ENCODE results near the gene NIPBL.
"Not testable (repeated sequence)": the region's sequence is repeated elsewhere in the genome, so short reads cannot be mapped to it uniquely, and the experiment has no call there.

The NIPBL gene

DNA sequence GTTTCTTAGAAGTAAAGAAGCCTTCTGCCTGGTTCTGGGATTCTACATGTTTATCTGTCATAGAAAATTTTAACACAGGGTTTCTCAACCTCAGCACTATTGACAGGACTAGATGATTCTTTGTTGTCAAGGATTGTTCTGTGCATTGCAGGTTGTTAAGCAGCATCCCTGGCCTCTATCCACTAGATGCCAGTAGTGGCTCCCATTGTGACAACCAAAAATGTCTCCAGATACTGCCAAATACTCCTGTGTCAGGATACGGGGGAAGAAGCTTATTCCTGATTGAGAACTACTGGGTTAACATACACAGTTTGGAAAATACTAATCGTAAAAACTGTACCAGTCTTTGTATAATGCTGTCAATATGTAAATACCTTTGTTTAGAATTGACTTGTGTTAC is 167.1 kb downstream of the NIPBL start:
- DNase-seq, result no peak

DNA sequence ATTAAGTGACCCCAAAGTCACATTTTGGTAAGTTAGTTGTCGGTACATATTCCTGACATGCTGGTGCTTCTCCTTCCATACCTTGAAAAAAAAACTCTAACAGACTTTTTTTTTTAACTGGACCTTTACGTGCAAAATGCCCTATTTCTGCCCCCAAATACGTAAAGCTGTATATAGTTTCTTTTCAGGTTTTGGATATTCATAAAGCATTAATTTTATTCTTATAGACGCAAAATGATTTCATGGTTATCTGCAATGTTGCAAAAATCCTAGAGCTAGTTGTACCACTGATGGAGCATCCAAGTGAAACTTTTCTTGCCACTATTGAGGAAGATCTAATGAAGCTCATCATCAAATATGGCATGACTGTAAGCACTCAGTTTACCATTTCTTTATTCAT is 167.6 kb downstream of the NIPBL start:
- no peak for DNase-seq

DNA sequence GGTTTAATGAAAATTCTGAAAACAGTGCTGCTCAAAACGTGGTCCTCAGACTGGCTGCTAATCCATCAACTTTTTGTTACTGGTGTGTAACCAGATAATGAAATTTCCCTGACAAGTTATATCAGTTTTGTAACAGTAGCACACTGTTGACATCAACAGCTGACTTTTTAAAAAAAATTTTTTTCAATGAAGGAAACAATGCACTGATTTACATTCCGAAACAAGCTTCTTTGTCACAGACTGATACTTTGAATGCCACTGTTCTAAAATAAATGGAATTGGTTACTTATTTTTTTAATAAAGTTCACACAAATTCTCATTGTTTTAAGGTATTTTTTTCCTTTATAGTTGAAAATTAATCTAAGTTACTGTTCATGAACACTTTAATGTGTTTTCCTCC is 169.1 kb downstream of the NIPBL start:
- DNase-seq, result no peak

DNA sequence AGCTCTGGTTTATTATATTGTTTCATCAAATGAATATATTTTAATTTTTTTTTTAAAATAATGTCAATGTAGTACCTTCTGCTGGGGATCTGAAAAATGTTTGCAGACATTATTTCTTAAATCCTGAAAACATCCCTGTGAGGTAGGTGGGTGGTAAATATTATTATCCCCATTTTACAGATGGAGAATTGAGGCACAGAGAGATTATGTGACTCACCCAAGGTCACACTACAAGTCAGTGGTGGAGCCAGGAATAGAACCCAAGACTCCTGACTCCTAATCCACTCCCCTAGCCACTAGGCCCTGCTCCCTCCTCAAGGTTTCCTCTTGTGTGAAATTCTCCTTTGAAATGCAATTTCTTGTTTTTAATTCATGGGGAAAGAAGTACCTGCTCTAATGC is 171.4 kb downstream of the NIPBL start:
- no peak for DNase-seq

DNA sequence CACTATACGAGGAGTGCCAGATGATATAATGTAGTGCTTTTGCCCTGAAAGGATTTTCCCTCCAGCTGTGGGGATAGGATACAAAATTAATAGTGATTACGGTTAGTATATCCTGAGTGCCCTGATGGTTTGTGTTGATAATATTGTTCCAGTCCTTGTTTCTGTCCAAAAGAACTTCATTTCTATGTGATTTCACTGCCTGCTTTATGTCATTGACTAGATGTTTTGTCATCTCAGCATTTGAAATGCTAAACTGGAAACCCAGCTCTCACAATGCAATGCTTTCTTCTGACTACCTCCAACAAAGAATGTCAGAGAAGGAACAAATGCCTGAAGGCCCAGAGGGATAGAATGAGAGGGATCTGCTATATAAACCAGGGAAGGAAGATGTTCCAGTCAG is 177.8 kb downstream of the NIPBL start:
- DNase-seq, result no peak

DNA sequence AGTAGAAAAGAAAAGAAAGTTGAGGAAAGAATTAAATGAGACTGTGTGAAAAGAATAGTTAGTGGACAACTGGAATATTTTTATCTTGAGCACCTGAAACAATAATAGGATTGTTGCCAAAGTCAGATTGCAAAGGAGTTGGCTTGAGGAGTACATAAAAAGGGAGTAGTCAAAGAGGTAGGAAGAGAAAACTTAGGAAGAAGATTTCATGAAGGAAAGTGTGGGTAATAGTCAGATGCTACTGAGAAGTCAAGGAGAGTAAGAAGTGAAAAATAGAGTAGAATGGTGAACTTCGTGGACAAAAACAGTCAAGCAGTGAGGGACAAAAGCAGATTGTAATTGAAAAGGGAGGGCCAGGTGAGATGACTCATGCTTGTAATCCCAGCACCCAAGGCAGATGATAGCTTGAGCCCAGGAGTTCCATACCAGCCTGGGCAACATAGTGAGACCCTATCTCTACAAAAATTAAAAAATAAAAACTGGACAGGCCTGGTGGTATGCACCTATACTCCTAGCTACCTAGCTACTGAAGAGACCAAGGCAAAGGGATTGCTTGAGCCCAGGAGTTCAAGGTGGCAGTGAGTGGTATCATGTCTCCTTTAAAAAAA is 178.9 kb downstream of the NIPBL start:
- no peak for DNase-seq

DNA sequence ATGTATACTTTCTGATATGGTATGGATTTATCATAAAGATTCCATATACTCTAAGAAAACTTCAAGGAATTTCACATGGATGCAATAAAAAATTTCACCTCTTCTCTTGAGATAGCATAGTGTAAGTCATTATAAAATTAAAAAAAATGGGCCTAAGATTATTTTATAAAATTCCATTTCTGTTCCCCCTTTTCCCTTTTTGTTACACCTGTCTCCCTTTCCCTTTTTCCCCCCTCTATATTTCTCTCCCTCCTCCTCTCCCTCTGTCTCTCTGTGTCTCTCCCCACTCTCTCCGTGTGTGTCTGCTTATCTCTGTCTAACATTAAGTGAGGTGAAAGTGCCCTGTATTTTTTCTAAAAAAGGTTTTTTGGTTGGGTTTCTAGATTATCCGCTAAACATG is 180.2 kb downstream of the NIPBL start:
- DNase-seq, result no peak

DNA sequence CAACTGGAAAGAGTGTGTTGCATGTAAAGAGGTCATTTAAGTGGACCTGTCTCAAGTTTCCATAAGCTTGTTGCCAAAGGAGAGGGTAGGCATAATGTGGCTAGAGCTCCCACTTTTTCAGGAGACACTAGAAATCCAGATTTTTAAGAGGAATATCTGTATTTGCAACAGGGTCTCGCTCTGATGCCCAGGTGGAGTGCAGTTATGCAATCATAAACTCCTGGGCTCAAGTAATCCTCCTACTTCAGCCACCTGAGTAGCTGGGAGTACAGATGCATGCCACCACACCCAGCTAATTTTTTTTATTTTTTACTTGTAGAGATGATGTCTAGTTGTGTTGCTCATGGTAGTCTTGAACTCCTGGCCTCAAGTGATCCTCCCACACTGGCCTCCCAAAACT is 183.5 kb downstream of the NIPBL start:
- DNase-seq, result no peak

DNA sequence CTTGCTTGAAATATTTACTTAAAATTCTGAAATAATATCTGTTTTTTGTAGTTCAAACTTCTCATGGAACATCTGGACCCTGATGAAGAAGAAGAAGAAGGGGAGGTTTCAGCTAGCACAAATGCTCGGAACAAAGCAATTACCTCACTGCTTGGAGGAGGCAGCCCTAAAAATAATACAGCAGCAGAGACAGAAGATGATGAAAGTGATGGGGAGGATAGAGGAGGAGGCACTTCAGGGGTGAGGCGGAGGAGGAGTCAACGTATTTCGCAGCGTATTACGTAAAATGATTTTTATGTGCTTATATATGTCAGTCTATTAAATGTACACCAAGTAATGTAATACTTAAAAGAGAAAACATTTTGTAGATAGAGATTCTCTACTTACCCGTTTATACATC is 187.2 kb downstream of the NIPBL start:
- no peak for DNase-seq

DNA sequence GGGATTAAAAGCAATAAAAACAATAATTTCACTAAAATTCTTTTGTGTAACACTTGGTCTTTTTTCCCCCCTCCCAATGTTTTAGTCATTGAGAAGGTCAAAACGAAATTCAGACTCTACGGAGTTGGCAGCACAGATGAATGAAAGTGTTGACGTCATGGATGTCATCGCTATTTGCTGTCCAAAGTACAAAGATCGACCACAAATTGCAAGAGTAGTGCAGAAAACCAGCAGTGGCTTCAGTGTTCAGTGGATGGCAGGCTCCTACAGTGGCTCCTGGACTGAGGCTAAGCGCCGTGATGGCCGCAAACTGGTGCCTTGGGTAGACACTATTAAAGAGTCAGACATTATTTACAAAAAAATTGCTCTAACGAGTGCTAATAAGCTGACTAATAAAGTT is 187.9 kb downstream of the NIPBL start:
- no peak for DNase-seq

DNA sequence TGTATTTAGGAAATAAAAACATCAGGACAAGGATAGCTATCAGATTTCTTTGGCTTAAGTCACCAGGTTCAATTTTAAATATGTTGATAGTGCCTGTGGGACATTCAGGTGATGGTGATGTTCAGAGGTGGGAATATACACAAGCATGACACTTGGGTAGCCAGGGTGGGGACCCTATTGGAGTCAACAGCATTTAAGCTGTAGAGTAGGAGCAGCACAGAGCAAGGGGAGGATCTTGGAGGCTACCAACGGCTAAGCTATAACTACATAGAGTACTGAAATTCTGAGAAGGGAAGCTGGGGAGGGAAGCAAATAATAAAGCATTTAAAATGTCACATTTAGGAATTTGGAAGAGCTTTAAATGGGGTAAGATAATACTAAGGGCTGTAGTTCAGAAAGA is 194.9 kb downstream of the NIPBL start:
- DNase-seq, result no peak

DNA sequence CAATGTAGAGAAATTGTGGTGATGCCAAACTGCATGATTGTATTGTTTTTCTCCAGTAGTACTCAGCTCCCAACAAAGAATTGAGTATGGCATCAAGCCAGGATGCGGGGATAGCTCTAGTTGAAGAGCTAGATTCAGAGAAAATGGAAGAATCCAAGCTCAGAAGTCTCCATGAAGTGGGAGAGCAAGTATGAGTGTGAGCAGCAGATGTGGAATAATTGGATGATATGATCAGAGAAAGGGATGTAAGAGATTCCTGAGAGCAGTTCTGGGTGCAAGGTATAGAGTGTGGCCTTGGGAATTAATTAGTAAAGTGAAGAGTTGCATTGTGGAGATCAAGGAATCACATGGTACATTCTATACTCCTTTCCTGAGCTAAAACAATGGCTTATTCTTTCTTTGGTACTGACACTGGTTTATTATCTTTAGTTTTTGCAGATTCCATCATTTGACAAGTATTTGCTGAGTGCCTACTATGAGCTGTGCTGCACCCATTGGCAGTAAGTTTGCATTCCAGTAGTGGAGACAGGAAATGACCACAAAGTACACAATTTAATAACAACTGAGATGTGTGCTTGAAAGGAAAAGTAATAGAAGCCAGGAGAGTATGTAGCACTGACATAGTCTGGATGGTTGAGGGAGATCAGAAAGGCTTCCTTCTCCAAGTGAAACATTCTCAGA is 195.5 kb downstream of the NIPBL start:
- no peak for DNase-seq

DNA sequence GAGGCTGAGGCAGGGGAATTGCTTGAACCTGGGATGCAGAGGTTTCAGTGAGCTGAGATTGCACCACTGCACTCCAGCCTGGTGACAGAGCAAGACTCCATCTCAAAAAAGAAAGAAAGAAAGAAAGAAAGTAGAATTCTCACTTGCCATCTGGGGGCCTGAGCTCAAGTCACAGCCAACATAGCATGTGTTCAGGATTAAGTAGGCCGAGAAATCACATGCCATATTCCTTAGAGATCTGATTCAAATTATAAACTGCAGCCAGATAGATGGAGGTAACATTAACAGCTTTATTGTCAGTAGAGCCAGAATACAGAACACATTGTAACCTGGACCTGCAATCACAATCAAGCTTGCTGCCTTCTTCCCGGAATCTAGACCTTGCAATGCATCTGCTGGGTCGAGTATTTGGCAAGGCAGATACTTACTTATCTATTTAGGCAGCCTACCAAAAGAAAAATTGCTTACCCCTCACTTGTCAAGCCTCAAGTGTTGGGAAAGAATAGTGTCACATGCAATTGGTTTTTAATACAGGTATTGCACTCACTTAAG is 198.9 kb downstream of the NIPBL start:
- no peak for DNase-seq

DNA sequence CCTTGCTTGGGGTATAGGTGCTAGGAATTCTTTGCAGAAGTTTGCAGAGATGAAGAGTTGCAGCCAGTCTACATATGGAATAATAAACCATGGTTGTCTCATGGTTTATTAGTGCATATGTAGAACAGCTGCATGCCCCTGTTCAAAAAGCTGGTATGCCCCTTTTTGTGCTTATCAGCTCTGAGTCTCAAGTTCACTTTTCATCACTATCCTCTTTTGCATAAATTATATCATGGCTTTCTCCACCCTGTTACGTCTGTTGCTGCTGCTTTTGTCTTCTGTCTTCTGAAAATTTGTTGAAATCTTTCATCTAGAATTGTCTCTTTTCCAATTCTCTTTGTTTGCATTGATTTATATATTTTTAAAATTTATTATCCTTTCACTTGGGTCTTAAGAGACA is 200.6 kb downstream of the NIPBL start:
- no peak for DNase-seq

DNA sequence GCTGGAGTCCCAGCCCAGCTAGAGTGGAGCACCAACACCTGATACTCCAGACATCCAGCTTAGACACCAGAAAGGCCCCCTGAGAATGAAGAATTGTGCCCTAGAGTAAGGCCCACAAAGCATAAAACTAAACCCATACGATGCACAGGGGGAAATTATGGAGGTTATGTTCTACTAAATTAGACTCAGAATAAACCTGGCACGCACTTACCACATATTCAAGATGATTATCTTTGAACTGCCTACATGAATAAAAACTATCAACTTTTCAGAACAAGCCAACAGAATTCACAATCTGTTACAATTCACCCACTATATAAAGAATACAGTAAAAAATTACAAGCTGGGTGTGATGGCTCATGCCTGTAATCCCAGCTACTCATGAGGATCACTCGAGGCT is 204.1 kb downstream of the NIPBL start:
- no peak for DNase-seq

DNA sequence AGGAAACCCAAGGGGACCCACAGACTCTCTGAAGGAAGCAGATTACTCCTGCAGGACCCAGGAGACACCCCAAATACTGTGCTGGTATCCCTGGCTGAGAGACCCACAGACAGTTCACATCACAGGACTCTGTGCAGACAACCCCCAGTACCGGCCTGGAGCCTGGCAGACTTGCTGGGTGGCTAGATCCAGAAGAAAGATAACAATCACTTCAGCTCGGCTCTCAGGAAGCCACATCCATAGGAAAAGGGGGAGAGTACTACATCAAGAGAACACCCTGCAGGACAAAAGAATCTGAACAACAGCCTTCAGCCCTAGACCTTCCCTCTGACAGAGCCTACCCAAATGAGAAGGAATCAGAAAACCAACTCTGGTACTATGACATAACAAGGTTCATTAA is 206.4 kb downstream of the NIPBL start:
- DNase-seq, result not testable (repeated sequence)

DNA sequence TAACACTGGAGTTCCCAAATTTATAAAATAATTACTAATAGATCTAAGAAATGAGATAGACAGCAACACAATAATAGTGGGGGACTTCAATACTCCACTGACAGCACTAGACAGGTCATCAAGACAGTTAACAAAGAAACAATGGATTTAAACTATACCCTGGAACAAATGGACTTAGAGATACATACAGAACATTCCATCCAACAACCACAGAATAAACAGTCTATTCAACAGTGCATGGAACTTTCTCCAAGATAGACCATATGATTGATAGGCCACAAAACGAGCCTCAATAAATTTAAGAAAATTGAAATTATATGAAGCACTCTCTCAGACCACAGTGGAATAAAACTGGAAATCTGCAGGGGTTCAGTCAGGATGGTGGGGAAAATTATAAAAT is 209.5 kb downstream of the NIPBL start:
- DNase-seq, result not testable (repeated sequence)

DNA sequence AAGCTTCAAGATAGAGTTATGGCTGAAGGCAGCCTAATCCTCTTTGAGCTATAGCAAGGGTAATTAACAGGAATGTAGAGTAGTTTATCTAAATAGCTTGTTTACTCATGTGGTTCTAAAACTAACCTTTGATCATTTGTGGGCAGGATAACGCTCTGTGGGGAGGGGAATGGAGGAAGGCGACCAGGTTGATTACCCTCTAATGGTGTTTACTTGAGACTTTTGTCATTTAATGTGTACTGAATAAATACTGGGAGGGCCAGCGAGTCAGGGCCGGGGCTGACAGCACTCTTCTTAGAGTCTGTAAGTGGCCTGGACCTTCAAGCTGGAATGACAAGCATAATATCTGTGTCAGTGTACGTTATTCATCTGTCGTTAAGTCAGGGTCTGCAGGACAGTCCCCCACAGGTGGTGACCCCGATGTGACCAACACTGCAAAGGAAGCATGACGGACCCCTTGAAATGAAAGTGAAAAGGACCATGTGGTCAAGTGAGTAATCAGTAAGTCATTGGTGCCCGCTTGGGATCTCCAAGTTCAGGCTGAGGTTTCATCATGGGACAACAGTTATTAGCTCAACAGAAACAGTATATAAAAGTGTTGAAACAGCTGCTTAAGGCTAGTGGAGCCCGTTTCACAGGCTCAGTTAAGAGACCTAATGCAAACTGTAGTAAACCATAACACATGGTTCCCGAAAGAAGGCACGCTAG is 210.1 kb downstream of the NIPBL start:
- no peak for DNase-seq

DNA sequence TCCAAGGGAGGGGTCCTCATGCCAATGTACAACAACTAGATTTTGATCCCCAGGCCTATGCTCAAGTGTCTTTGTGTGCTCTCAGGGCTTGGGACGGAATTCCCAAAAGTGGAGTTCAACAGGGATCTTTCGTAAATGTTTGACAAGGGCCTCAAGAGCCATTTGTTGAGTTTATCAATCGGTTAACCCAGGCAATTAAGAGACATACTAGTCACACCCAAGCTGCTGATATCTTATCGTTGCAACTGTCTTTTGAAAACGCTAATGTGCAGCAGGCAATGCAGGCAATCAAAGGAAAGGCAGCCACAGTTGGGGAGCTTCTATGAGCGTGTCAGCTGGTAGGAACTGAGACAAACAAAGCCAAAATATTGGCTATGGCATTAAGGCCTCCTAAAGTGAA is 211.4 kb downstream of the NIPBL start:
- no peak for DNase-seq

DNA sequence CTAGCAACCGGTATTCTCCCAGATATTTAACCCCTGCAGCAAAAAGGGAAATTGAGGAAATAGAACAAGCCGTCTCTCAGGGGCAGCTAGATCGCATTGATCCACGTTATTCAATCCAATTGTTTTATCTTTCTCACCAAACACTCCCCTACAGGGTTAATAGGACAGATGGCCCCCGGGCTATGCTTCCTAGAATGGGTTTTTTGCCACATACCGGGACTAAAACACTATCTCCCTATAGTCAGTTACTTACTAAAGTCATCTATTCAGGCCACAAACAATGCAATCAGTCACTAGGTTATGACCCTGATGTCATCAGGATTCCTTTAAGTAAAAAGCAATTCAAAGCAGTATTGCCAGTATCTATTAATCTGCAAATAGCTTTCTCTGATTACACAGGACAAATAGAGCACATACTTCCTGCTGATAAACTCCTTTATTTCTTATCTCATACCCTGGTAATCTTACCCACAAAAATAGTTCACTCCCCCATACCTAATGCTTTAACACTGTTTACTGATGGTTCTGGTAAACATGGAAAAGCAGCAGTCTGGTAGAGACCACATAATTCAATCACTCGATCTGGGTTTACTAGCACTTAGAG is 213.7 kb downstream of the NIPBL start:
- no peak for DNase-seq

DNA sequence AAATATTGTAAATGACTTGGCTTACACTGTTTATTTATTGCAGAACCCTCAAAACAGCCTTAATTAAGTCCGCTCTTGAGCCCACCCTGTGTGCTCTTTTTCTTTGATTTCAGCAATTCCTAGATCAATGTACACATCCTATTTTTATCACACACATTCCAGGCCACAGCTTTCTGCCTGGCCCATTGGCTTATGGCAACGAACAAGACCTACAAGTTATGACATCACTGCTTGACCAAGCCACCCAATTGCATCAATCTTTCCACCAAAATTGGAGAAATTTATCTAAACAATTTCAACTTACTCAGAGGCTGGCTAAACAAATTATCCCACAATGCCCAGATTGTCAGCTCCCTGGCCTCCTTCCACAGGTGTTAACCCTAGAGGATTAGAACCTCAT is 214.2 kb downstream of the NIPBL start:
- no peak for DNase-seq

DNA sequence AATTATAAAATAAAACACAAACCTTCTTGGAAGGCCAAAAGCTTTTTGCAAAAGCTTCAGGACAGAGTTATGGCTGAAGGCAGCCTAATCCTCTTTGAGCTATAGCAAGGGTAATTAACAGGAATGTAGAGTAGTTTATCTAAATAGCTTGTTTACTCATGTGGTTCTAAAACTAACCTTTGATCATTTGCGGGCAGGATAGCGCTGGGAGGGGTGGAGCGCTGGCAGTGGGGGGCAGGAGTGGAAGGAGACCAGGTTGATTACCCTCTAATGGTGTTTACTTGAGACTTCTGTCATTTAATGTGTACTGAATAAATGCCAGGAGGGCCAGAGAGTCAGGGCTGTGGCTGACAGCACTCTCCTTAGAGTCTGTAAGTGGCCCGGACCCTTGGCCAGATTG is 217.2 kb downstream of the NIPBL start:
- not testable (repeated sequence) for DNase-seq

DNA sequence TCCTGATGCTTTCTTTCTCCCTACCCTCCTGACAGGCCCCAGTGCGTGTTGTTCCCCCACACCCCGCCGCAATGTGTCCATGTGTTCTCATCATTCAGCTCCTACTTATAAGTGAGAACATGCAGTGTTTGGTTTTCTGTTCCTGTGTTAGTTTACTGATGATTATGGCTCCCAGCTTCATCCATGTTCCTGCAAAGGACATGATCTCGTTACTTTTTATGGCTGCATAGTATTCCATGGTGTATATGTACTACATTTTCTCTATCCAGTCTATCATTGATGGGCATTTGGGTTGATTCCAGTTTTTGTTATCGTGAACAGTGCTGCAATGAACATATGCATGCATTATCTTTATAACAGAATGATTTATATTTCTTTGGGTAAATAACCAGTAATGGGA is 222.7 kb downstream of the NIPBL start:
- DNase-seq, result not testable (repeated sequence)

DNA sequence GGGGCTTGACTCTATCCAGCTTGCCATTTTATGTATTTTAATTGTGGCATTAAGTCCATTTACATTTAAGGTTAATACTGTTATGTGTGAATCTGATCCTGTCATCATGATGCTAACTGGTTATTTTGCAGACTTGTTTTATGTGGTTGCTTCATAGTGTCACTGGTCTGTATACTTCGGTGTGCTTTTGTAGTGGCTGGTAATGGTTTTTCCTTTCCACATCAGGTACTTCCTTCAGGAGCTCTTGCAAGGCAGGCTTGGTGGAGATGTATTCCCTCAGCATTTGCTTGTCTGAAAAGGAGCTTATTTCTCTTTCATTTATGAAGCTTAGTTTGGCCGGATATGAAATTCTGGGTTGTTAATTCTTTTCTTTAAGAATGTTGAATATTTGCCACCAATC is 226.7 kb downstream of the NIPBL start:
- DNase-seq, result no peak

Data from NCI-H2171 (cell line).